ENCODE measurements around the gene WT1.

GRCh38 chr11:32478277-32478731 is 43.0 kb upstream of the WT1 start:
- TF ChIP-seq CTCF (IDR thresholded peaks at IDR 0.05) (no peak), EZH2phosphoT487 (IDR thresholded peaks at IDR 0.05) (no peak)
